T-helper 2 cell treated with Interferon-gamma antibody and Interleukin-4, amounts not matched to agents 100 ng/mL and 5 ng/mL, for 36 hours (primary cell): ENCODE results near the gene RNU7-1. TPM values are rescaled to one million over a fixed set of nuclear protein-coding genes. Genes with fewer than 3 reads are reported as not detected.

ENCODE experiments used
- intact Hi-C: fragments of 100-400 bp; cut with micrococcal nuclease; formaldehyde crosslinking; loops from one replicate; pipeline ENCODE4 v1.15.1; 2023
- total RNA-seq: library from RNA; stranded (reverse); gene quantifications from 2 replicates; pipeline ENCODE4 v1.2.3, GENCODE V29; 2022

Gene RNU7-1
- total RNA-seq, 1 donor from 2014 or later, result not detected

- intact Hi-C loops, result no loop called here
Observed at GRCh38 chr12:6936636-6937480, 6.8 kb upstream of the RNU7-1 start.

GRCh38 chr12:6937481-6938352 is 5.9 kb upstream of the RNU7-1 start:
- intact Hi-C loops, result loop anchor here (1.0 to 2.0 kb wide), 3 partner anchors 13 to 33 kb away; partner anchors contain the start of genes EMG1, LRRC23 and PHB2

GRCh38 chr12:6938353-6939190 is 5.0 kb upstream of the RNU7-1 start:
- intact Hi-C loops, result loop anchor here (1.0 to 2.0 kb wide), 3 partner anchors 14 to 34 kb away; partner anchors contain the start of genes EMG1, LRRC23 and PHB2

- intact Hi-C loops, result loop anchor here (2.0 kb wide), 1 partner anchor 34 kb away; the partner anchor contains the start of gene LRRC23
Observed at GRCh38 chr12:6939191-6939540, 4.5 kb upstream of the RNU7-1 start.

- intact Hi-C loops, result no loop called here
Observed at GRCh38 chr12:6941267-6941666, 2.3 kb upstream of the RNU7-1 start.

- intact Hi-C loops, result loop anchor here (2.0 kb wide), 1 partner anchor 69 kb away; the partner anchor contains the start of gene SPSB2
Observed at GRCh38 chr12:6941782-6942181, 1.8 kb upstream of the RNU7-1 start.

GRCh38 chr12:6942331-6942665 is 1.3 kb upstream of the RNU7-1 start:
- intact Hi-C loops, result loop anchor here (2.0 kb wide), 1 partner anchor 69 kb away; the partner anchor contains the start of gene SPSB2

- intact Hi-C loops, result loop anchor here (1.0 to 2.0 kb wide), 3 partner anchors 71 to 91 kb away; partner anchors contain the start of genes LPCAT3, SPSB2 and USP5
Observed at GRCh38 chr12:6943389-6943721, 261 bp upstream of the RNU7-1 start.

GRCh38 chr12:6944381-6945186 is 968 bp downstream of the RNU7-1 start:
- intact Hi-C loops, result loop anchor here (1.0 kb wide), 6 partner anchors 9 to 169 kb away; partner anchors contain the start of genes C1R, EMG1 and PHB2

GRCh38 chr12:6945613-6946012 is 2.0 kb downstream of the RNU7-1 start:
- intact Hi-C loops, result no loop called here

- intact Hi-C loops, result no loop called here
Observed at GRCh38 chr12:6946033-6946919, 2.7 kb downstream of the RNU7-1 start.

GRCh38 chr12:6946920-6947374 is 3.3 kb downstream of the RNU7-1 start:
- intact Hi-C loops, result no loop called here

- intact Hi-C loops, result no loop called here
Observed at GRCh38 chr12:6947615-6948014, 4.0 kb downstream of the RNU7-1 start.

GRCh38 chr12:6948873-6949594 is 5.4 kb downstream of the RNU7-1 start:
- intact Hi-C loops, result no loop called here

GRCh38 chr12:6950401-6950801 is 6.8 kb downstream of the RNU7-1 start:
- intact Hi-C loops, result no loop called here

- intact Hi-C loops, result no loop called here
Observed at GRCh38 chr12:6950811-6951540, 7.4 kb downstream of the RNU7-1 start, which contains the start of gene PTPN6. Gene PTPN6, plus strand, starts transcription at chr12:6951356. Its CDS starts 157 bp downstream, at chr12:6951513.

GRCh38 chr12:6951551-6952120 is 8.0 kb downstream of the RNU7-1 start:
- intact Hi-C loops, result no loop called here
